HG03175 (cell line): Measurements from ENCODE around the gene GADD45B.
"Not testable (repeated sequence)": the region's sequence is repeated elsewhere in the genome, so short reads cannot be mapped to it uniquely, and the experiment has no call there.

Experiments used
- ATAC-seq: cut with Tn5 transposase; IDR thresholded peaks from one replicate; pipeline ENCODE4 v1.9.1; 2021; ENCODE audit warnings: mild to moderate bottlenecking, moderate library complexity; ENCODE audit not compliant: unreplicated experiment

The GADD45B gene

GRCh38 chr19:2512523-2513431, 36.9 kb downstream of the GADD45B start:
- no peak for ATAC-seq

- ATAC-seq = no peak
These were observed 39.1 kb downstream of the GADD45B start for GRCh38 chr19:2514981-2515518.

GRCh38 chr19:2516727-2517126, 40.8 kb downstream of the GADD45B start:
- no peak for ATAC-seq

- ATAC-seq = no peak
These were observed 42.1 kb downstream of the GADD45B start for GRCh38 chr19:2517881-2518601.

- not testable (repeated sequence) for ATAC-seq
These were observed 42.9 kb downstream of the GADD45B start for GRCh38 chr19:2518856-2519255.

- ATAC-seq = no peak
These were observed 43.6 kb downstream of the GADD45B start for GRCh38 chr19:2519482-2519881.

- ATAC-seq = no peak
These were observed 47.8 kb downstream of the GADD45B start for GRCh38 chr19:2523630-2524311.

GRCh38 chr19:2524361-2524839, 48.5 kb downstream of the GADD45B start:
- ATAC-seq = no peak

GRCh38 chr19:2524840-2525723, 49.2 kb downstream of the GADD45B start:
- ATAC-seq = no peak

GRCh38 chr19:2527171-2527570, 51.2 kb downstream of the GADD45B start:
- no peak for ATAC-seq

- ATAC-seq = no peak
These were observed 51.8 kb downstream of the GADD45B start for GRCh38 chr19:2527686-2528085.
